Daoy (cell line): ENCODE measurements around the gene TOR1B. TPM values are rescaled to one million over a fixed set of nuclear protein-coding genes. Genes with fewer than 3 reads are reported as not detected.
A peak's percentile ranks its signal among the peaks of the same experiment; 100 is the strongest.
"Not testable (repeated sequence)": the region's sequence is repeated elsewhere in the genome, so short reads cannot be mapped to it uniquely, and the experiment has no call there.

Source experiments
- DNase-seq: peaks from one replicate; pipeline ENCODE4 v3.0.0-alpha.2; 2015; ENCODE audit warnings: low read depth
- total RNA-seq: library from RNA; depleted of rRNA; stranded (reverse); fragments of >200 nt; shearing (Covaris generic); gene quantifications from 2 replicates; pipeline ENCODE4 v1.2.3, GENCODE V29; 2014

TOR1B gene
- total RNA-seq, 1 experiment from 2014 or later, result 16.2 TPM

DNA sequence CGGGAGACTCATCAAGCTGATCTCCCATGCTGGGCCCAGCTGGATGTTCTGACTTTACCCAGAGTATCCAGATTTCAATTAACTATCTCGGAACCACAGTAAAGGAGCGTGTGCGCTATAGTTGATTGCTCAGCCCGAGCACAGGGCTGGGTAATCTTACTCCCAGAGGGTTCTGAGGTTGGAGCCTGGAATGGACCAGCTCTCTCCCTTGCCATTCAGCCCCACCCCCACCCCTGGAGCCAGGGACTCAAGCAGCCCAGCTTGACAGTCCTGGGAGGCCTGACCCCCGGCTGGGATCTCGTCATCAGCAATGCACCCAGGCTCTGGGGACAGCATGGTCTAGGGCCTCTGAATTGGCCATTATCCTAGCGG is 26.4 kb upstream of the TOR1B start:
- peak; percentile 29 for DNase-seq

DNA sequence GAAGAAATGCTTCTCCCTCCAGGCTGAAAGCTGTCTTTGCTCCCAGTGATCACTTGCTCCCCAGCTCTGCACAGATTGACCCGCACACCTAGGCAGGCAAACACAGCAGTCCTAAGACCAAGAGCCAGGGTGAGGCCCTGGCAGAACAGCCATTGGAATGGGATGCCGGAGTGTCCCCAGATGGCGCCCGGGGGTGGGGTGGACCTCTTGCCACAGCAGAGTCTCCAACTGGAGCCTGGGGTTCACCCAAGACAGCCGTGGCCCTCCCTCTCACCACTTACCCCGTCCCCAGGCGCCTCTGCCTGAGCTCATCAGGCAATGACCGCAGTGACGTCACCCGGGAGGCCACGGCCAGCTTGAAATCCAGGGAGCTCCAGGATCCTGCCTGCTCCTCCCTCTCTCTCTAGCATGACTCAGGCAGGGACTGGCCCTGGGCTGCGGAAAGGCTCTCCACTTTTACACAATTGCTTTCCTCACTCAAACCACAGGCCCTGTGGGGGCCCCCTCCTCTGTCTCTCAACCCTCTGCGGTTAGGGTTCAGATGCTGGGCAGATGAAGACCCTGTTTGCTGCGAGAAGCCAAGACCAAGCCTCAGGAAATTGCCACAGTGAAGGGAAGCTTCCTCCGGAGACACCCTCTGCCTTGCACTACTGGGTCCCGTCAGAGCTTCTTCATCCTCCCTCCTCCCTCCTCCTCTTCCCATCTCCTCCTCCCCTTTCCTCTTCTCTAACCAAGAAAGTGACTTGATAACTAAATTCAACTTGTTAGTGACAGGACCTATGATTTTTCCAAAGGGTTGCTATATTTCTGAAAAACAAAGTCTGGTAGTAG is 25.8 kb upstream of the TOR1B start:
- peak; percentile 96 for DNase-seq

GRCh38 chr9:129777769-129778130 is 25.2 kb upstream of the TOR1B start:
- peak; percentile 6 for DNase-seq

DNA sequence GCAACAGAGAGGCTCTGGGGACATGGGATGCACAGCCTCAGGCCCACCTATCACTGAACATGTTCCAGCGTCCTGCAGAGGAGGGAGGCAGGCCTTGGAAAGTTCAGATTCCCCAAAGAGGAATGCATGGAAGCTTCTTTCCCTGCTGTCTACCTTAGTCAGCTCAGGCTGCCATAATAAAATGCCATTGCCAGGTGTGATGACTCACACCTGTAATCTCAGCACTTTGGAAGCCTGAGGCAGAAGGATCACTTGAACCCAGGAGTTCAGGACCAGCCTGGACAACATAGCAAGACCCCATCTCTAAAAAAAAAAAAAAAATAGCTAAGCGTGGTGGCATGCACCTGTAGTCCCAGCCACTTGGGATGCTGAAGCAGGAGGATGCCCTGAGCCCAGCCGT is 24.5 kb upstream of the TOR1B start:
- no peak for DNase-seq

DNA sequence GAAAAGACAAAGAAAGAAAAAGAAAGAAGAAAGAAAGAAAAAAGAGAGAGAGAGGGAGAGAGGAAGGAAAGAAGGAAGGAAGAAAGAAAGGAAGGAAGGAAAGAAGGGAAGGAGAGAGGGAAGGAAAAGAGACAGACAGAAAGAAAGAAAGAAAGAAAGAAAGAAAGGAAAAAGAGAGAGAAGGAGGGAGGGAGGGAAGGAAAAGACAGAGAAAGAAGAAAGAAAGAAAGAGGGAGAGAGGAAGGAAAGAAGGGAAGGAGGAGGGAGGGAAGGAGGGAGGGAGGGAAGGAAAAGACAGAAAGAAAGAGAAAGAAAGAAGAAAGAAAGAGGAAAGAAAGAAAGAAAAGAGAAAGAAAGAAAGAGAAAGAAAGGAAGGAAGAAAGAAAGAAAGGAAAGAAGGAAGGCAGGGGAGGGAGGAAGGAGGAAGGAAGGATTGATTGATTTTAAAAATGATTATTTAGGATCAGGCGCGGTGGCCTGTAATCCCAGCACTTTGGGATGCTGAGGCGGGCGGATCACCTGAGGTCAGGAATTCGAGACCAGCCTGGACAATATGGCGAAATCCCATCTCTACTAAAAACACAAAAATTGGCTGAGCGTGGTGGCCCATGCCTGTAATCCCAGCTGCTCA is 23.3 kb upstream of the TOR1B start:
- no peak for DNase-seq

GRCh38 chr9:129781131-129781530 is 21.9 kb upstream of the TOR1B start:
- DNase-seq, result no peak

DNA sequence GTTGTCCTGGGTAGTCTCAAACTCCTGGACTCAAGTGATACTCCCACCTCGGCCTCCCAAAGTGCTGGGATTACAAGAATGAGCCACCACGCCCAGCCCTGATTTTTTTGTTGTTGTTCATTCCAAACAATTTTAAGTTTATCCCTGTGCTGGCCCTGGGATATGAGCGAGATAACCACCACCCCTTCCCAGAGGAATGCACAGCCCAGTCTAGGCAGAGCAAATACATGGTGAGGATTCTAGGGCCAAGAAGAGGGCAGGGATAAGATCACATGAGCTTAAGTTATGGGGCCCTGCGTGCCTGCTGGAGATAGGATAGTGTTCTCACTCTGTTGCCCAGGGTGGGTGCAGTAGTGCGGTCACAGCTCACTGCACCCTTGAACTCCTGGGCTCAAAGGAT is 21.0 kb upstream of the TOR1B start:
- no peak for DNase-seq

- DNase-seq, result peak; percentile 37
Observed at GRCh38 chr9:129783516-129784361, 19.2 kb upstream of the TOR1B start.

DNA sequence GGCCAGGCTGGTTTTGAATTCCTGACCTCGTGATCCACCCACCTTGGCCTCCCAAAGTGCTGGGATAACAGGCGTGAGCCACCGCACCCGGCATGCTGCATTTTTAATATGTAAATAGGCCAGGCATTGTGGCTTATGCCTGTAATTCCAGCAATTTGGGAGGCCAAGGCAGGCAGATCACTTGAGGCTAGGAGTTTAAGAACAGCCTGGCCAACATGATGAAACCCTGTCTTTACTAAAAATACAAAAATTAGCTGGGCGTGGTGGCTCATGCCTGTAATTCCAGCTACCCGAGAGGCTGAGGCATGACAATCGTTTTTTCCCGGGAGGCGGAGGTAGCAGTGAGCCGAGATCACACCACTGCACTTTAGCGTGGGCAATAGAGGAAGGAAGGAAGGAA is 18.0 kb upstream of the TOR1B start:
- not testable (repeated sequence) for DNase-seq

DNA sequence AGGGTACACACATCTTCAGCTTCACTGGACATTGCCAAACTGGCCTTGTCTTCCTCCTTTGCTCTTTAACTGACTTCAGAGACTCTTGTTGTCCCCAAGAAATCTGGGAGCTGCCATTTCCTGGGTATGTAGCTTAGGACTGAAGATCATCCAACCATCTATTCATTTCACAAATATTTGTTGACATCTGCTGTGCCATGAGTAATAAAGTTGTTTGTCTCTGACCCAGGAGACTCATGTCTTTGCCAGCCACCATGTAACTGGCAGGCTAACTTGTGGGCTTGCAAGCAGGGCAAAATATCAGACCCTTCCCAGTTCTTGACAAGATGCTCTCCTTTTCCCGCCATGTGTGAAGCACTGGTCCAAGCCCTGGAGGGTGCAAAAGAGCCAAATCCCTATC is 17.1 kb upstream of the TOR1B start:
- DNase-seq, result no peak

DNA sequence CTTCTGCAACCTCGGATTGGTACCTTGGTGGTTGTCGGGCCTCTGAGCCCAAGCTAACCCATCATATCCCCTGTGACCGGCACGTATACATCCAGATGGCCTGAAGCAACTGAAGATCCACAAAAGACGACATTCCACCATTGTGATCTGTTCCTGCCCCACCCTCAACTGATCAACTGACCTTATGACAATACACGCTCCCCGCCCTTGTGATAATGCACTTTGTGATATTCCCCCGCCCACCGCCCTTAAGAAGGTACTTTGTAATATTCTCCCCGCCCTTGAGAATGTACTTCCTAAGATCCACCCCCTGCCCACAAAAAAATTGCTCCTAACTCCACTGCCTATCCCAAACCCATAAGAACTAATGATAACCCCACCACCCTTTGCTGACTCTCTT is 16.5 kb upstream of the TOR1B start:
- no peak for DNase-seq

- no peak for DNase-seq
Observed at GRCh38 chr9:129794549-129794948, 8.4 kb upstream of the TOR1B start.

GRCh38 chr9:129796029-129796428 is 7.0 kb upstream of the TOR1B start:
- not testable (repeated sequence) for DNase-seq

DNA sequence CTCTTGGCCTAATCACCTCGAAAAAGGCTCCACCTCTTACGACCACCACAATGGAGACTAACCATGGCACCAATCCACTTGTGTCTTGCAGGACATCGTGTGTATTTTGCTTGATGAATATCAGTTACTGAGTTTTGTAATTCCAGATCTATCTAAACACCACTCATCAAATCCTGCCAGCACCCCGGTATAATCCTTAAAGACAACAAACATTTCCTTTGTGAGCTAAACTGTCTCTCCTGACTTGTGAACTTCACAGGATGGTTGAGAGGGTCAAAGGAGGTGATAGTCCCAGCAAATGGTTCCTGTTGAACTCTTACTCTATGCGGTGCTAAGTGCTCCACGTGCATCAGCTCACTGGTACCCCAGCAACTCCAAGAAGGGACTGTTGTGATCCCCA is 4.0 kb upstream of the TOR1B start:
- no peak for DNase-seq

DNA sequence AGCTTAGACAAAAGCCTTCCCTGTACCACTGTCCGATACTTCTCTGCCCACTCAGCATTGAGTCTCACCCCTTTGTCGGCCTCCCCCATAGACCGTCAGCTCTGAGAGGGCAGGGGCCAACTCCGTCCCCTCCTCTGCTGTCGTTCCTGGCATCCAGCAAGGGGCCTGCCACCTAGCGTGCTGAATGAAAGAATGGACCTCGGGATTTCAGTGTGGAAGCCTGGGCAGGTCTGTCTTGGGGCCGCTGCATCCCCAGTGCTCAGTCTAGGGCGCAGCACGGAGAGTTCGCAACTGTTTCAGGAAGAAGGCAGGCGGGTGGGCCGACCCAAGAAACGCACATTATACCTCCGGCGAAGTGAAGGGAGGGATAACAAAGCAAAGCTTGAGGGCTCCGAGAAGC is 1.5 kb upstream of the TOR1B start:
- no peak for DNase-seq

- DNase-seq, result no peak
Observed at GRCh38 chr9:129803676-129804060, 684 bp downstream of the TOR1B start.

DNA sequence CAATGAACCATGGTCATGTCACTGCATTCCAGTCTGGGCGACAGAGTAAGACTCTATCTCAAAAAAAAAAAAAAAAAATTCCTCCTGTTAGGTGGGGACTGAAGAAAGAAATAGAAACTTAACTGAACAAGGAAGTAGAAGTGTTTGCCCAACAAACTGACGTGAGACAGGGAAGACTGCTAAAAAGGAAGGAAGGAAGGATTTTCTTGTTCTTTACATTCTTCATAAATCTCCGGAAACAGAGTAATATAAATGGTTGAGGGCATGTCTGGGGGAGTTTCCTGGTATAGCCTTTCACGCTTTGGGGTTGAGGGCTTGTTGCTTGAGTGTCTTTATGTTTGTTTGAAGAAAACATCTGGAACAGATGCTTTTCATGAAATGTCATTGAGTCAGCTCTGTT is 3.1 kb downstream of the TOR1B start:
- no peak for DNase-seq

- DNase-seq, result no peak
Observed at GRCh38 chr9:129809346-129809745, 6.4 kb downstream of the TOR1B start.

DNA sequence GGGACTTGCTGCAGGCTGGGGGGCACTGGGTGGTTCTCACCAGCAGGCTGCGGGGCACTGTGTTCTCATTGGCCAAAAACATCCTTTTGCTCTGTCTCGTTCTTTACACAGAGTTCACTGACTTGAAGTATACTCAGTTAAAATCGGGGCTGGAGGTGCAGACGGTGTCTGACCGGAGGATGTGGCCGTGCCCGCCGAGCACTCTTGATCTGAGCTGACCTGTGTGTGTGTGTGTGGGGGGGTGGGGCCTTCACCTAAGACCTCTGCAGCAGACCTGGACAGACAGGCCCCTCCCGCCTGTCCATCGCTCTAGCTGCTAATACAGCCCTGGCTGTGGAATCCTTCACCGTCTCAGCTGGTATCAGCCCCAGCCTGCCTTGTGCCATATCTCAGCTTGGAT is 7.1 kb downstream of the TOR1B start:
- DNase-seq, result no peak

DNA sequence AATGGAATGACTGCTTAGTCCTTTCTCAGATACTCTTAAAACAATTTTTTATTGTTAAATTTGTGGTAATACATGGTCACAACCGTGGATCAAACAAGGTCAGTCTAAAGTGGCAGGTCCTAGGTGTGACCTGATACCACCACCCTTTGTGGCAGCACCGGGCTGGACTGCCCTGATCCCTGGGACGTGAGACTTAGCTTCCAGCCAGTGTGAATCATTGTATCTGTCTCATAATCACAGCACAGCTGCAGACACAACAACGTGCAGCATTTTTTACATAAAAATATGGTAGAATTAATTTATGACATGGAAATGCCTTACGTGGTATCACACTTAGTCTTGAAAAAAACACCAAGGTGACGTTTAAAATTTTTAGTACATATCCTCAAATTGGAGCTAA is 7.8 kb downstream of the TOR1B start:
- DNase-seq, result no peak

- DNase-seq, result no peak
Observed at GRCh38 chr9:129811967-129812363, 9.0 kb downstream of the TOR1B start.

- no peak for DNase-seq
Observed at GRCh38 chr9:129812385-129812784, 9.4 kb downstream of the TOR1B start.

- DNase-seq, result no peak
Observed at GRCh38 chr9:129813661-129814060, 10.7 kb downstream of the TOR1B start.
